HepG2 (cell line): ENCODE results near the gene MPIG6B. TPM values are rescaled to one million over a fixed set of nuclear protein-coding genes. Genes with fewer than 3 reads are reported as not detected.
A peak's percentile ranks its signal among the peaks of the same experiment; 100 is the strongest.

ENCODE experiments used
- CBX1 ChIP-seq: IDR thresholded peaks from one replicate; pipeline ENCODE4 v1.6.1; 2016; ENCODE audit warnings: antibody characterized with exemption, low read depth
- EED ChIP-seq: sonication (generic); formaldehyde crosslinking; IDR thresholded peaks from 2 replicates; pipeline ENCODE4 v1.5.0; 2020; ENCODE audit warnings: mild to moderate bottlenecking, missing genetic modification reagents
- ELK4 ChIP-seq: sonication (generic); formaldehyde crosslinking; IDR thresholded peaks from 2 replicates; pipeline ENCODE4 v1.9.0; 2021; ENCODE audit warnings: missing genetic modification reagents, borderline replicate concordance
- FOSL1 ChIP-seq: sonication (generic); formaldehyde crosslinking; IDR thresholded peaks from 2 replicates; pipeline ENCODE4 v1.9.0; 2021; ENCODE audit warnings: missing genetic modification reagents, borderline replicate concordance
- HDAC6 ChIP-seq: fragments of 200-600 bp; sonication (generic); IDR thresholded peaks from 2 replicates; pipeline ENCODE4 v1.7.0; 2017; ENCODE audit warnings: mild to moderate bottlenecking, antibody characterized with exemption, low read length, low read depth
- KDM5A ChIP-seq: fragments of 200-600 bp; sonication (generic); IDR thresholded peaks from 2 replicates; pipeline ENCODE4 v1.7.0; 2018; ENCODE audit warnings: antibody characterized with exemption, mild to moderate bottlenecking, low read length, borderline replicate concordance
- NFAT5 ChIP-seq: sonication (generic); formaldehyde crosslinking; IDR thresholded peaks from 2 replicates; pipeline ENCODE4 v1.4.0; 2020; ENCODE audit warnings: missing genetic modification reagents
- NR2F1 ChIP-seq, 2 experiments: fragments of 450-650 bp in 1 of 2; formaldehyde crosslinking in 1 of 2; IDR thresholded peaks; 2 replicates each; pipeline versions ENCODE4 v1.5.0 to v1.6.1; 2016 to 2020; ENCODE audit warnings: mild to moderate bottlenecking in 1 of 2, missing compliant biosample characterization in 1 of 2, missing genetic modification reagents in 1 of 2, moderate library complexity in 1 of 2
- RARG ChIP-seq: sonication (generic); formaldehyde crosslinking; IDR thresholded peaks from 2 replicates; pipeline ENCODE4 v1.4.0; 2020; ENCODE audit warnings: low read depth, mild to moderate bottlenecking, missing genetic modification reagents
- SIN3A ChIP-seq: IDR thresholded peaks from 2 replicates; pipeline ENCODE4 v1.6.1; 2011; ENCODE audit warnings: low read depth, mild to moderate bottlenecking, control low read depth, low read length, borderline replicate concordance
- SMC3 ChIP-seq: IDR thresholded peaks from 2 replicates; pipeline ENCODE4 v1.6.1; 2011; ENCODE audit warnings: low read length, improper control_type of control experiment
- TRIM24 ChIP-seq: sonication (generic); formaldehyde crosslinking; IDR thresholded peaks from 2 replicates; pipeline ENCODE4 v1.8.0; 2022; ENCODE audit warnings: mild to moderate bottlenecking, missing genetic modification reagents
- ZFP1 ChIP-seq: IDR thresholded peaks from 2 replicates; pipeline ENCODE4 v1.6.1; 2016
- ZFY ChIP-seq: sonication (generic); formaldehyde crosslinking; IDR thresholded peaks from 2 replicates; pipeline ENCODE4 v1.4.0; 2020; ENCODE audit warnings: missing genetic modification reagents
- ZMAT3 ChIP-seq: sonication (generic); formaldehyde crosslinking; conservative IDR thresholded peaks from 2 replicates; pipeline ENCODE4 v1.7.0; 2021; ENCODE audit warnings: missing genetic modification reagents
- ZNF251 ChIP-seq: sonication (generic); formaldehyde crosslinking; IDR thresholded peaks from 2 replicates; pipeline ENCODE4 v1.9.0; 2021; ENCODE audit warnings: mild to moderate bottlenecking, missing genetic modification reagents
- polyA plus RNA-seq, 8 experiments: library from polyadenylated mRNA; depleted of rRNA in 3 of 8; stranded (reverse) in 7 of 8; unstranded in 1 of 8; fragments of >200 nt; fragmentation: Illumina TruSeq in 4 of 8; extraction: Trizol in 4 of 8; gene quantifications; 2 replicates each; pipeline versions ENCODE4 v1.2.1 to v1.2.3, GENCODE V29; 2011 to 2016; ENCODE audit warnings: low read depth in 4 of 8, missing spikeins in 1 of 8, mixed read lengths in 1 of 8; ENCODE audit not compliant: insufficient read depth in 1 of 8
- total RNA-seq, 5 experiments: library from RNA; depleted of rRNA; stranded (reverse); fragments of >200 nt; fragmentation: Illumina TruSeq; extraction: Trizol; gene quantifications; 2 replicates each; pipeline ENCODE4 v1.2.3, GENCODE V29; 2016; ENCODE audit warnings: low read depth in 1 of 5
- TF ChIP-seq, protein P1 (sequence below): sonication (generic); formaldehyde crosslinking; IDR thresholded peaks from 2 replicates; pipeline ENCODE4 v1.4.0; 2020; ENCODE audit warnings: missing genetic modification reagents
- TF ChIP-seq, protein P2 (sequence below): IDR thresholded peaks from 2 replicates; pipeline ENCODE4 v1.6.1; 2016; ENCODE audit warnings: mild to moderate bottlenecking, missing biosample characterization, missing genetic modification reagents
- TF ChIP-seq, protein P3 (sequence below): sonication (generic); formaldehyde crosslinking; IDR thresholded peaks from 2 replicates; pipeline ENCODE4 v1.5.0; 2020; ENCODE audit warnings: mild to moderate bottlenecking, missing genetic modification reagents, borderline replicate concordance

The MPIG6B gene
- total and polyA plus RNA-seq, 2 of the 13 experiments (the other 11 are each of a cell fraction or from before 2014, with no cell fraction given): not detected

GRCh38 chr6:31729515-31729978 is 6.4 kb downstream of the MPIG6B start (continued):
- TF ChIP-seq NFAT5 (CRISPR knock-in tag) (peak; percentile 14; the same call in 1 of the 2 replicates), ZMAT3 (CRISPR knock-in tag) (no peak; the same call in 1 of the 2 replicates), RARG (CRISPR knock-in tag) (no peak), SMC3 (peak; percentile 84), ZFP1 (no peak), HDAC6 (no peak), EED (no peak), TRIM24 (no peak), ZNF251 (no peak), FOSL1 (no peak), NR2F1 (CRISPR knock-in tag; IDR thresholded peaks at IDR 0.05) (peak in 1 of 2 experiments; percentile 59; a peak in 1 of 4 replicates), ZFY (CRISPR knock-in tag) (peak; percentile 47), KDM5A (peak; percentile 74; the same call in 1 of the 2 replicates), CBX1 (no peak), ELK4 (CRISPR knock-in tag) (no peak), SIN3A (no peak; the same call in 1 of the 2 replicates)
- TF ChIP-seq, protein P1, sequence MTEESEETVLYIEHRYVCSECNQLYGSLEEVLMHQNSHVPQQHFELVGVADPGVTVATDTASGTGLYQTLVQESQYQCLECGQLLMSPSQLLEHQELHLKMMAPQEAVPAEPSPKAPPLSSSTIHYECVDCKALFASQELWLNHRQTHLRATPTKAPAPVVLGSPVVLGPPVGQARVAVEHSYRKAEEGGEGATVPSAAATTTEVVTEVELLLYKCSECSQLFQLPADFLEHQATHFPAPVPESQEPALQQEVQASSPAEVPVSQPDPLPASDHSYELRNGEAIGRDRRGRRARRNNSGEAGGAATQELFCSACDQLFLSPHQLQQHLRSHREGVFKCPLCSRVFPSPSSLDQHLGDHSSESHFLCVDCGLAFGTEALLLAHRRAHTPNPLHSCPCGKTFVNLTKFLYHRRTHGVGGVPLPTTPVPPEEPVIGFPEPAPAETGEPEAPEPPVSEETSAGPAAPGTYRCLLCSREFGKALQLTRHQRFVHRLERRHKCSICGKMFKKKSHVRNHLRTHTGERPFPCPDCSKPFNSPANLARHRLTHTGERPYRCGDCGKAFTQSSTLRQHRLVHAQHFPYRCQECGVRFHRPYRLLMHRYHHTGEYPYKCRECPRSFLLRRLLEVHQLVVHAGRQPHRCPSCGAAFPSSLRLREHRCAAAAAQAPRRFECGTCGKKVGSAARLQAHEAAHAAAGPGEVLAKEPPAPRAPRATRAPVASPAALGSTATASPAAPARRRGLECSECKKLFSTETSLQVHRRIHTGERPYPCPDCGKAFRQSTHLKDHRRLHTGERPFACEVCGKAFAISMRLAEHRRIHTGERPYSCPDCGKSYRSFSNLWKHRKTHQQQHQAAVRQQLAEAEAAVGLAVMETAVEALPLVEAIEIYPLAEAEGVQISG (CRISPR knock-in tag): no peak; the same call in 1 of the 2 replicates
- TF ChIP-seq, protein P2, sequence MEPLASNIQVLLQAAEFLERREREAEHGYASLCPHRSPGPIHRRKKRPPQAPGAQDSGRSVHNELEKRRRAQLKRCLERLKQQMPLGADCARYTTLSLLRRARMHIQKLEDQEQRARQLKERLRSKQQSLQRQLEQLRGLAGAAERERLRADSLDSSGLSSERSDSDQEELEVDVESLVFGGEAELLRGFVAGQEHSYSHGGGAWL (CRISPR knock-in tag): no peak; the same call in 1 of the 2 replicates
- TF ChIP-seq, protein P3, sequence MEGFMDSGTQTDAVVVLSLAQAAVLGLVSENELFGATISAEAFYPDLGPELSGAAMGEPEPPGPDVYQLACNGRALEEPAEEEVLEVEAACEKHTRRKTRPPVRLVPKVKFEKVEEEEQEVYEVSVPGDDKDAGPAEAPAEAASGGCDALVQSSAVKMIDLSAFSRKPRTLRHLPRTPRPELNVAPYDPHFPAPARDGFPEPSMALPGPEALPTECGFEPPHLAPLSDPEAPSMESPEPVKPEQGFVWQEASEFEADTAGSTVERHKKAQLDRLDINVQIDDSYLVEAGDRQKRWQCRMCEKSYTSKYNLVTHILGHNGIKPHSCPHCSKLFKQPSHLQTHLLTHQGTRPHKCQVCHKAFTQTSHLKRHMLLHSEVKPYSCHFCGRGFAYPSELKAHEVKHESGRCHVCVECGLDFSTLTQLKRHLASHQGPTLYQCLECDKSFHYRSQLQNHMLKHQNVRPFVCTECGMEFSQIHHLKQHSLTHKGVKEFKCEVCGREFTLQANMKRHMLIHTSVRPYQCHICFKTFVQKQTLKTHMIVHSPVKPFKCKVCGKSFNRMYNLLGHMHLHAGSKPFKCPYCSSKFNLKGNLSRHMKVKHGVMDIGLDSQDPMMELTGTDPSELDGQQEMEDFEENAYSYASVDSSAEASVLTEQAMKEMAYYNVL: peak; percentile 52; the same call in 1 of the 2 replicates
